NCI-H526 (cell line): Measurements from ENCODE around the gene GABRB3.
"Not testable (repeated sequence)": the region's sequence is repeated elsewhere in the genome, so short reads cannot be mapped to it uniquely, and the experiment has no call there.

Experiments
- DNase-seq, 2 experiments: peaks; one replicate each; lab custom pipeline; 2025; lab: John Stamatoyannopoulos, UW

Gene GABRB3

GRCh38 chr15:26736502-26737248 lies 36.2 kb downstream of the GABRB3 start:
- no peak for DNase-seq

DNA sequence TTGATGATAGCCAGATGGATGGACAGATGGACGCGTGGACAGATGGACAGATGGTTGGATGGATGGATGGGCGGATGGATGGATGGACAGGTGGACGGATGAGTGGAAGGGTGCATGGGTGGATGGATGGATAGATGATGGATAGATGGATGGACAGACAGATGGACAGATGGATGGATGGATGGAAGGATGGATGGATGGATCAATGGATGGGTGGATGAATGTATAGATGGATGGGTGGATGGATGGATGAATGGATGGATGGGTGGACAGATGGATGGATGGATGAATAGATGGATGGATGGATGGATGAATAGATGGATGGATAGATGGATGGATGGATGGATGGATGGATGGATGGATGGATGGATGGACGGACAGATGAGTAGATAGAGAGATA lies 40.9 kb downstream of the GABRB3 start:
- no peak for DNase-seq

- no peak for DNase-seq
These were observed 43.3 kb downstream of the GABRB3 start for GRCh38 chr15:26729581-26729980.

DNA sequence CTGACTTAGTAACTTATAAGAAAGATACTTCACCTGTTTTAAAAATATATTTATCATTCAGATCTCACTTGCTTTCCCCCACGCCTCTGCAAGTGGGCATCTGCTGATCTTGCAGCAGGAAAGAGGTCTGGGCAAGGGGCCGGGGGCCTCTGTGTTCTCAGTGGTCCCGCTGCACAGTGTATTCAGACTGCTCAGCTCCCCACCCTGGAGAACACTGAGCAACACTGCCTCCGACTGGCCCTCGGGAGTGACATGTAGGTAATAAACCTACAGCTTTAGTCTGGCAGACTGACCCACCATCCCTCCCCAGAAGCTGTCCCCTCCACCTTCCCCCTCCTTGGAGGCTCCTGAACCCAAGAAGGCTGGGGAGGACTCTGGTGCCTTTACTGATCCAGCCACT lies 43.8 kb downstream of the GABRB3 start:
- no peak for DNase-seq

DNA sequence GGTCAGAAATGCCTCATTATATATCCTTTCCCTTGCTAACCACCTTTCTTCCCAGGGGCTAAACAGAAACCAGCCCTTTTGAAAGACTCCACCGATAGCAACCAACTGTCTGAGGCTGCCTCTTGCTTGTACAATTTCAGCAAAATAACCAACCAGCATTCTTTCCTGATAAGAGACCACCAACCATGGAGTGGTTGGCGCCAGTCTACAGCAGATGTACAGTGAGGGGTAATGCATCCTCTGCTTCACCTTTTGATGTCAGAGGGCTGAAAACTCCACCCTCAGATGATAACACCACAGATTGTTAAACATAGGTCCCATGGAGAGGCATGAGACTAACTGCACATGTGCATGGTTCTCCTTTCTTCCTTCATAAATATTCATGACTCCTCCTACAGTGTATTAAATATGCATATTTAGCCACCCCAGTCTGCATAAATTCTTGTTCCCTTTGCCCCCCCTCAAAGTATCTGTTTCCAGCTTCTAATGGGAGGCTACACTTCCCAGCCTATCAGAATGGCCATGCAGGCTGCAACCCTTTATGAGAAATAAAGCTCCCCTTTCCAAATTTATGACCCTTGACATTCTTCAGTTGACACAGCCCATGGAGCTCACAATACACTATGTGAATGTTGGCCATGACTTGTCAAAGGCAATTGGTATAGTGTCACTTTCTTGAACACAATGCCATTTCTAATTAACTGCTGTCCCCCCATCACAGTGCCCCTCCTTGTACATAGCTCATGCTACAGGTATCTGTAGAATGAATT lies 48.3 kb downstream of the GABRB3 start:
- DNase-seq: no peak

- no peak for DNase-seq
These were observed 50.2 kb downstream of the GABRB3 start for GRCh38 chr15:26722621-26723160.

DNA sequence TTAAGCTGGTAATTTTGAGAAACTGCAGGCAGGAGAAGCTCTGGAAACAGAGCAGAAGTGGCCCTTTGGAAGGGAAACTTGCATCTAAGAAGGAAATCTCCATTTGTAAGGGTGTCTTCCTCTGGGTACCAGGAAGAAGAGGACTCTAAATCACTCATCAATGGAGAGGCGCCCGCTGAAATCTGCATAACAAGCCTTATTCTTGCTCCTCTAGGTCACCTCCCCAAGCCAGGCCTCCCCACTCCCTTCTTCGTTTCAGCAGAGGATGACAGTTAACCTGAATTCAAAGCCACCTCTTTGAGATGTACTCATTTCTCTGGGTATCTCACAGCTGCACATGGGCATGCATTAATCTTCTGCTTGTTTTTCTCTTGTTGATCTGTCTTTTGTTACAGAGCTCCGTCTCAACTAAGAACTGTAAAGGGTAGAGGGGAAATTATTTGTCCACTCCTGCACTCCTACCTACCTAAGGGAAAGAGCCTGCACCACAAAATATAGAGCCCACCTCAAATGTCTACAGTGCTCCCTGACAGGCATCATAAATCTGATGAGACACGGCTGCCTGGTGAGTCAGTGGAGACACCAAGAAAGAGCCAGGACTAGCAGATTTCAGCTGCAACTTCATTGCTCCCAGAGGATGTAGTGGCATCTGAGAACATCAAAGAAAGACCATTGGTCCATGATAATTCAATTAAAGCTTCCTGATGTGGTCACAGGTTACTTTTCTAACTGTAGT lies 51.5 kb downstream of the GABRB3 start:
- no peak for DNase-seq

DNA sequence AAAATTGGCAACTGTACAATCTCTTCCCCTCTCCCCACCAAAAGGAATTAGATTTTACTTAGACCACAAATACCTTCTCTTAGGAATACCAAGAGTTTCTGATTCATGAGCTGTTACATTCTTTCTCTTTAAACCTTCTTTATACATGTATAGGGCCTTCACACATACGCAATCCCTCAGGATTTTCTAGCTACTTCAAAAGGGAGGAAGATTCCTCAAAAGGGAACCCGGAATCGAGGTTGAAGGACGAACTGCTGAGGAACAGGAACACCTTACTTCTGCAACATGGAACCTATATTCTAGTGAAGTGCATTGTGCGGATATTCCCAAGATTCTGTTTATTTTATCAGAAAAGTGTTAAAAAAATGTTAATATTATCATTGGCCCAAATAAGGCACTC lies 52.3 kb downstream of the GABRB3 start:
- DNase-seq: no peak

- not testable (repeated sequence) for DNase-seq
These were observed 53.0 kb downstream of the GABRB3 start for GRCh38 chr15:26719866-26720265.

DNA sequence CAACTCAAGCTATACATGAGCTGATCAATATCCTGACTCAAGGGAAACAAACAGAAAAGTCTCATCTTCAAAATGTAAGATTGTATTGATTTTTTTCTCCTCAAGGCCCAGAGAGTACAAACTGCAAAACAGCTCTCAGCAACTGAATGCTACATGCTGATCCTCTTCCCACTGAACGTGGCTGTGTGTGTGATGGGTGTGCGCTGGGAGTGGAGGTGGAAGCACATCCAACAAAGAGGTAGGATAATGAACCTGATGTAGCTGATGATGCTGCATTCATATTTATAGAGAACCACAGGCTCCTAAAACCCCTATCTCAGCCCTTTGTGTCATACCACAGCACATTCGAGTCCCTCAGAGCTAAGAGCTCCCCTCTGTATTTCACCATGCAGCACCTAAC lies 56.8 kb downstream of the GABRB3 start:
- no peak for DNase-seq

DNA sequence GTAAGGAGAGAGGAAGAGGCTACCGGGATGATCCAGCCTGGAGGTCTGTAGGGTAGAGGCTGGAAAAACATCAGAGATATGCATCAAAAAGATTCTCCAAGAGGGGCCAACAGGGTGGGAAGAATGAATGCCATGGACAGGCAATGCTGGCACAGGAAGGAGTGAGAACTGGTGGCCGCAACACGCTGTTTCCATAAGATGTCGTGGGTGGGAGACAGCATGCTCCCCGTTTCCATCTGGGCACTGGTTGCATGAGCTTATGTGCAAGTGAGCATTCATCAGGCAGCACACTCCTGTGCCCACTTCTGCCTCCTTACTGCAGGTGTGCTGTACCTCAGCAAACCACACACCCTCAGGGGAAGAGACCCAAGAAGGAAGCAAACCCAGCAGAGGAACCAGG lies 59.4 kb downstream of the GABRB3 start:
- DNase-seq: no peak

DNA sequence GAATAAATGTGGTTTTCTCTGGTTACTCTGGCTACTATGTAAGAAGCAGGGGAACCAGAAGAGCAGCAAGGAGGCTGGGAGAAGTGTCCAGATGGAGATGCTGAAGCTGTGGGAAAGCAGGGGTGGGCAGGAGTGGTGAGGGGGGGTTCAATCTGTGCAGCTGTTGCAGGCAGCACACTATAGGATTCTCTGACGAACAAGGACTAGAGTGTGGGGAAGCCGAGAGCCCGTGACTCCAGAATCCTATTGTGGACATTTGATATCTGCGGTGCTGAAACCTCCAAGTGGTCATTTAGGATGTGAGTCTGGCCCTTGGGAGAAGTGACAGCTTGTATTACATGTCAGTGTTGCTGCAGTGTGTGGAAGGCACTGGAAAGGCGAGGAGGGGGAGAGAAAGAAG lies 60.5 kb downstream of the GABRB3 start:
- no peak for DNase-seq

- DNase-seq: peak in 1 of 2 experiments; percentile 16
These were observed 61.4 kb downstream of the GABRB3 start for GRCh38 chr15:26711445-26711844.

DNA sequence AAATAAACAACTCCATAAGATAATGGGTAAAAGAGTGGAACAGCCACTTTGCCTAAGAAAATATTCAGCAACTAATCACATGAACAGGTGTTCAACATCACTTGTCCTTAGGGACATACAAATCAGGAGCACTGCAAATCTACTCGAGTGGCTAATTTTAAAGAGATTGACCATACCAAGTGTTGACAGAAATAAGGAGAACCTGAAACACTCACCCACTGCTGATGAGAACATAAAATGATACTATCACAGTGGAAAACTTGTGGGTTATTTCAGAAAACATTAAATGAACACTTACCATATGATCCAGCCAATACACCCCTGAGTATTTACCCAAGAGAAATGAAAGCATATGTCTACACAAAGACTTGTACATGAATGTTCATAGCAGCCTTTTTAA lies 70.5 kb downstream of the GABRB3 start:
- DNase-seq: peak; percentile 3 to 6

GRCh38 chr15:26698555-26698954 lies 74.3 kb downstream of the GABRB3 start:
- DNase-seq: no peak

- DNase-seq: no peak
These were observed 75.0 kb downstream of the GABRB3 start for GRCh38 chr15:26697913-26698312.

DNA sequence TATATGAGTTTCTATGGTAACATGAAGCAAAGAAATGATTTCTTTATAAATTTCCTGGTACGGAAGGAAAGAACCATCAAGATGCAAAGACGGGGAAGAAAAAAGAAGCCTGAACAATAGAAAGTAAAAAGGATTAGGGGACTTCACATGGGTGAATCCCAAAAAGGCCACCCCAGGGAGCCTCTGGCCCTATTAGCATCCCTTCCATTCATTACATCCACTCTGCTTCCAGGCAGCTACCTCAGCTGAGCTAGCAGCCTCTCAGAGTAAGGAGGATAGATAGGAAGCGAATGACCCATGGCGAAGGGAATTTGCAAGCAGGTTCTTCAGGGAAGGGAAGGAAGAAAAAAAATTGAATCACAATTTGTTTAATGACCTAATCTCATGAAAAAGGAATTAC lies 81.6 kb downstream of the GABRB3 start:
- DNase-seq: no peak

DNA sequence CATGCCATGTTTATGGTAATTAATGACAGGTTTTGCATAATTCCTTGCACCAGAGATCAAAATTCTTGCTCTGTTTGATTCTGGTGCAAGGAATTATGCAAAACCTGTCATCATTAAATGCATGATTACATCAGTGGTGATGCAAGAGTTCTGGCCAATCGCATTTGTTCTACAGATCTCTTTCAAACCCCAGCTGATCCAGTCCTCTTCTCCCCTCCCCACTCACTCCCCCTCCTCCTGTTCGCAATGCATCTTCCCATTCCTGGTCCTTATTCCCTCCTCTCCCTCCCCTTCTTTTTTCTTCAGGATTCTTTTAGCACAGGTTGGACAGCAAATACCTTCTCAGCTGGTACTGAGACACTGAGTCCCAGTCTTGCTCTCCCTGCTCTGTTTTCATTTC lies 82.1 kb downstream of the GABRB3 start:
- peak; percentile 3 to 7 for DNase-seq

DNA sequence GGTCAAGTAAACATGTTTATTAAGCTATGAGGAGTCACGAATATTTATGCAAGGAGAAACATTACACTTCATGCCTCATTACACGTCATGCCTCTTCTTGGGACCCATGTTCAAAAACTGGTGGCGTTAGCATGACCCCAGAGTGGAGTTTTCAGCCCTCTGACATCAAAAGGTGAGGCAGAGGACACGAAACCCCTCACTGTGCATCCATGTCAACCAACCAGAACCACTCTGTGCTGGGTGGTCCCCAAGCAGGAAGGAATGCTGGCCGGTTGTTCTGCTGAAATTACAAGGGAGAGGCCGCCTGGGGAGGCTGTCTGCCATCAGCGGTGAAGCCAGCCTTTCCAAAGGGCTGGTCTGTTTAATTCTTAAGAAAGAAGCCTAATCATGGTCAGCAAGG lies 83.4 kb downstream of the GABRB3 start:
- DNase-seq: no peak

GRCh38 chr15:26686547-26687187 lies 86.2 kb downstream of the GABRB3 start:
- DNase-seq: no peak

DNA sequence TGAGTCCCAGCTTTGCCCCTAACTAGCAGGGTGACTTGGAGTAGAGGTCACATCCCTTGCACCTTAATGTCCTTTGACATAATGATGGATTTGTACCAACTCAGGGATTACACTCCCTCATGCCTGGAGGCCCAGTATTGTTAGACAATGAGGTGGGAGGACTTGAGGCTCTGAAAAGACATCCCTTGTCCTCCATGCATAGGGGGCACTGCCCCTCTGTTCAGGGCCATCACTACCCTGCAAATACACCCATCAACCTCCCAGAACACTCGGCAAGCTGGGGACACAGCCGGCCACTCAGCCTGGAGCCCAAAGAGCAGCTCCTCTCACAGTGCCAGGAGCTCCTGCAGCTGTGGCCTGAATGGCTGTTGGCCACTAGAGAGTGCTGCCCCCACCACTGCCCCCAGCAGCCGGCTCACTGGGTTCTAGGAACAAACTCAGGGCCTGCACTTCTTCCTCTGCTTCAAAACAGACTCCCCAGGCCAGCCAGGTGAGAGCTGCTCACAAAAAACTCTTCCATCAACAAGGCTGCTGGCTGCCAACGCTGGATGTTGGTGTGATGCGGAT lies 90.2 kb downstream of the GABRB3 start:
- no peak for DNase-seq

DNA sequence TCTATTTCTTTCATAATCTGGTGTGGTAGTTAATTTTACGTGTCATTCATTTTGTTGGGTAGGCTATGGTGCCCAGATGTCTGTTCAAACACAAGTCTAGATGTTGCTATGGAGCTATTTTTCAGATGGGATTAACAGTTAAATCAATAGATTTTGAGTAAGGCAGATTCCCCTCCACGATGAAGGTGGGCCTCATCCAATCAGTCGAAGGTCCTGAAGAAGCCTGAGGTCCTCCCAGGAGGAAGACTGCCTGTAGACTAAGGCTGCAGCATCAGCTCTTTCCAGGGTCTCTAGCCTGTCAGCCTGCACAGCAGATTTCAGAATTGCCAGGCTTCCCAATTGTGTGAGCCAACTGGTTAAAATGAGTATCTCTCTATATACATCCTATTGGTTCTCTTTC lies 92.9 kb downstream of the GABRB3 start:
- no peak for DNase-seq
